DOHH2 (cell line): ENCODE results near the gene KRT39.

ENCODE experiments used
- CTCF ChIP-seq: fragments of 200-600 bp; sonication (generic); IDR thresholded peaks from one replicate; pipeline ENCODE4 v1.5.1; 2014; ENCODE audit warnings: antibody characterized with exemption, mild to moderate bottlenecking, low read depth, low read length; ENCODE audit not compliant: poor library complexity, severe bottlenecking
- EZH2phosphoT487 ChIP-seq: fragments of 200-600 bp; sonication (generic); IDR thresholded peaks from 2 replicates; pipeline ENCODE4 v1.6.1; 2017; ENCODE audit warnings: borderline replicate concordance, mild to moderate bottlenecking, antibody characterized with exemption, low read length, moderate library complexity, mixed read lengths

- TF ChIP-seq CTCF: no peak
- no peak for TF ChIP-seq EZH2phosphoT487
These were observed 30.6 kb upstream of the KRT39 start for GRCh38 chr17:40997361-40997760.
